B cell (primary cell): ENCODE results near the gene L3MBTL4. TPM values are rescaled to one million over a fixed set of nuclear protein-coding genes. Genes with fewer than 3 reads are reported as not detected.

Source experiments
- ATAC-seq: fragments of 200-7000 bp; cut with Tn5 transposase; one replicate; pipeline ENCODE4 v1.10.0; 2021; ENCODE audit warnings: low read depth, mild to moderate bottlenecking, moderate number of reproducible peaks, moderate library complexity
- CTCF ChIA-PET: fragments of 350-600 bp; sonication (Branson Sonifier 250); formaldehyde crosslinking; loops from one replicate; lab custom pipeline; 2021; ENCODE audit warnings: antibody characterized with exemption, inconsistent platforms; lab: Charles Lee
- POLR2A ChIA-PET: fragments of 350-600 bp; sonication (Branson Sonifier 250); formaldehyde crosslinking; loops from one replicate; lab custom pipeline; 2021; ENCODE audit warnings: antibody characterized with exemption; lab: Charles Lee
- DNase-seq: peaks from one replicate; pipeline ENCODE4 v3.0.0; 2013
- H2AFZ ChIP-seq: 2 replicates; pipeline ENCODE4 v1.6.1; 2012; ENCODE audit warnings: mild to moderate bottlenecking, low read depth, low read length; ENCODE audit not compliant: insufficient read depth, poor library complexity, severe bottlenecking
- H3K27ac ChIP-seq, 2 donors: 1 replicate in 1 of 2; 2 replicates in 1 of 2; pipeline ENCODE4 v1.5.1; 2012 to 2013; ENCODE audit warnings: low read length in 2 of 2, mild to moderate bottlenecking in 2 of 2, moderate library complexity in 1 of 2
- H3K27me3 ChIP-seq, 4 experiments: fragments of 200-600 bp in 1 of 4; sonication (generic) in 1 of 4; replicated peaks in 1 of 4; 1 replicate in 2 of 4; 2 replicates in 2 of 4; pipeline versions ENCODE4 v1.6.1 to v1.7.0; 2013 to 2016; ENCODE audit warnings: low read length in 3 of 4, mild to moderate bottlenecking in 2 of 4, mixed read lengths in 1 of 4, moderate library complexity in 1 of 4; ENCODE audit not compliant: insufficient read depth in 4 of 4, control insufficient read depth in 3 of 4; ENCODE audit errors: control extremely low read depth in 1 of 4
- H3K36me3 ChIP-seq, 2 experiments: replicated peaks in 1 of 2; 1 replicate in 1 of 2; 2 replicates in 1 of 2; pipeline versions ENCODE4 v1.6.1 to v1.7.1; 2013; ENCODE audit warnings: low read length in 1 of 2; ENCODE audit not compliant: insufficient read depth in 2 of 2, control insufficient read depth in 1 of 2; ENCODE audit errors: control extremely low read depth in 1 of 2, extremely low read depth in 1 of 2
- H3K4me1 ChIP-seq, 2 donors: fragments of 200-600 bp in 1 of 2; sonication (generic) in 1 of 2; 1 replicate in 1 of 2; 2 replicates in 1 of 2; pipeline versions ENCODE4 v1.5.1 to v1.6.1; 2013 to 2017; ENCODE audit warnings: low read length in 2 of 2; ENCODE audit not compliant: control insufficient read depth in 2 of 2, insufficient read depth in 2 of 2
- H3K4me2 ChIP-seq: replicated peaks from 2 replicates; pipeline ENCODE3; 2012; ENCODE audit warnings: mild to moderate bottlenecking, low read depth, low read length; ENCODE audit not compliant: poor library complexity, severe bottlenecking
- H3K4me3 ChIP-seq, 5 experiments: fragments of 200-600 bp in 1 of 5; sonication (generic) in 1 of 5; 1 replicate in 3 of 5; 2 replicates in 2 of 5; pipeline versions ENCODE4 v1.5.1 to v1.7.0; 2011 to 2016; ENCODE audit warnings: low read length in 4 of 5, mild to moderate bottlenecking in 4 of 5, low read depth in 2 of 5, control low read depth in 1 of 5, moderate library complexity in 1 of 5; ENCODE audit not compliant: insufficient read depth in 1 of 5; ENCODE audit errors: control extremely low read depth in 1 of 5, extremely low read depth in 1 of 5
- H3K79me2 ChIP-seq: fragments of 200-600 bp; sonication (generic); one replicate; pipeline ENCODE4 v1.6.0; 2016; ENCODE audit warnings: low read length; ENCODE audit not compliant: control insufficient read depth, insufficient read depth
- H3K9ac ChIP-seq: fragments of 200-600 bp; sonication (generic); 2 replicates; pipeline ENCODE4 v1.6.1; 2017; ENCODE audit warnings: mild to moderate bottlenecking, low read length, moderate library complexity
- H3K9me3 ChIP-seq, 3 donors: one replicate each; pipeline versions ENCODE4 v1.6.1 to v1.7.1; 2013; ENCODE audit warnings: low read length in 2 of 3; ENCODE audit not compliant: control insufficient read depth in 2 of 3, insufficient read depth in 1 of 3; ENCODE audit errors: control extremely low read depth in 1 of 3
- H4K20me1 ChIP-seq: 2 replicates; pipeline ENCODE4 v1.6.0; 2012; ENCODE audit warnings: mild to moderate bottlenecking, low read length; ENCODE audit not compliant: insufficient read depth, control insufficient read depth, poor library complexity, severe bottlenecking
- H3K27ac Mint-ChIP-seq: one replicate; pipeline ENCODE4 v1.8.0; 2021; ENCODE audit warnings: mixed read lengths
- H3K27me3 Mint-ChIP-seq: one replicate; pipeline ENCODE4 v1.8.0; 2021; ENCODE audit warnings: mixed read lengths
- H3K4me1 Mint-ChIP-seq: one replicate; pipeline ENCODE4 v1.8.0; 2021; ENCODE audit warnings: mixed read lengths
- H3K4me3 Mint-ChIP-seq: one replicate; pipeline ENCODE4 v1.8.0; 2021; ENCODE audit warnings: mixed read lengths
- H3K9me3 Mint-ChIP-seq: one replicate; pipeline ENCODE4 v1.8.0; 2022; ENCODE audit warnings: mixed read lengths; ENCODE audit not compliant: insufficient read depth
- CTCF ChIP-seq: fragments of 200-600 bp; IDR thresholded peaks from one replicate; pipeline ENCODE4 v1.8.0; 2022; ENCODE audit warnings: antibody characterized with exemption, mild to moderate bottlenecking
- EZH2 ChIP-seq: IDR thresholded peaks from 2 replicates; pipeline ENCODE4 v1.6.1; 2012; ENCODE audit warnings: borderline replicate concordance, low read depth, mild to moderate bottlenecking, moderate library complexity, low read length; ENCODE audit not compliant: insufficient read depth, poor library complexity, severe bottlenecking
- WGBS: methylation state at CpG from one replicate; pipeline ENCODE4 v1.1.5; 2013; ENCODE audit warnings: missing lambda C conversion rate; ENCODE audit not compliant: insufficient coverage; 5-methylcytosine and 5-hydroxymethylcytosine counted together
- intact Hi-C: fragments of 100-400 bp; cut with micrococcal nuclease; formaldehyde crosslinking; loops from one replicate; pipeline ENCODE4 v1.10.0; 2022
- polyA plus RNA-seq: library from polyadenylated mRNA; depleted of rRNA; stranded (reverse); fragments of >200 nt; gene quantifications from 2 replicates; pipeline ENCODE4 v1.2.3, GENCODE V29; 2012
- total RNA-seq, 2 donors: library from RNA; stranded (reverse); fragments of 120-200 nt in 1 of 2; gene quantifications; 1 replicate in 1 of 2; 2 replicates in 1 of 2; pipeline versions ENCODE4 v1.2.3 to v1.2.4, GENCODE V29; 2013 to 2022

L3MBTL4 gene
- total and polyA plus RNA-seq, 2 donors (not counting 1 experiment from before 2014, with no cell fraction given), result 3.0 to 11.9 TPM

GRCh38 chr18:6220129-6220528 is 194.6 kb downstream of the L3MBTL4 start:
- H3K4me3 ChIP-seq, result no peak overlapping the region
- 100% methylated on average over 2 of the region's 3 CpGs for WGBS
- TF ChIP-seq CTCF, result no peak
- no peak for TF ChIP-seq EZH2
- no peak overlapping the region for H2AFZ ChIP-seq
- CTCF ChIA-PET, result no interaction called here
- H3K27me3 Mint-ChIP-seq, result no peaks in the 10 kb centered on the region
- no peak overlapping the region for H3K27ac ChIP-seq
- POLR2A ChIA-PET, result no interaction called here
- no peak overlapping the region for H3K4me2 ChIP-seq
- no peak for ATAC-seq
- no peak overlapping the region for H3K9ac ChIP-seq
- no peaks in the 10 kb centered on the region for H3K4me1 Mint-ChIP-seq
- no peaks in the 10 kb centered on the region for H3K27me3 ChIP-seq
- H3K9me3 ChIP-seq, result peaks cover 0 to 3% (median 0%) of the 10 kb centered on the region in 3 donors
- intact Hi-C loops, result no loop called here
- no peaks in the 10 kb centered on the region for H3K79me2 ChIP-seq
- H3K4me1 ChIP-seq, result no peaks in the 10 kb centered on the region
- H3K9me3 Mint-ChIP-seq, result no peaks in the 10 kb centered on the region
- H3K4me3 Mint-ChIP-seq, result no peak overlapping the region
- no peak overlapping the region for H3K27ac Mint-ChIP-seq
- DNase-seq, result no peak
- peaks cover 0 to 2% of the 10 kb centered on the region in 2 experiments for H3K36me3 ChIP-seq
- no peaks in the 10 kb centered on the region for H4K20me1 ChIP-seq

- Mint-ChIP-seq H3K9me3 (no peaks in the 10 kb centered on the region), H3K27me3 (no peaks in the 10 kb centered on the region), H3K27ac (no peak overlapping the region), H3K4me1 (no peaks in the 10 kb centered on the region), H3K4me3 (no peak overlapping the region)
- ATAC-seq (no peak), DNase-seq (no peak)
- Histone ChIP-seq H2AFZ (no peak overlapping the region), H3K9ac (no peak overlapping the region), H3K4me1 (no peaks in the 10 kb centered on the region), H4K20me1 (no peaks in the 10 kb centered on the region), H3K4me3 (no peak overlapping the region), H3K9me3 (peaks cover 0 to 3% (median 0%) of the 10 kb centered on the region in 3 donors), H3K36me3 (peaks cover 0 to 2% of the 10 kb centered on the region in 2 experiments), H3K27ac (no peak overlapping the region), H3K79me2 (no peaks in the 10 kb centered on the region), H3K27me3 (no peaks in the 10 kb centered on the region), H3K4me2 (no peak overlapping the region)
- TF ChIP-seq CTCF (no peak), EZH2 (no peak)
- ChIA-PET CTCF (no interaction called here), POLR2A (no interaction called here)
- WGBS, result 99% methylated on average over 5 of the region's 12 CpGs
- intact Hi-C loops, result no loop called here
These were observed 195.5 kb downstream of the L3MBTL4 start for GRCh38 chr18:6219116-6219717.
